Measurements from ENCODE around the gene AQP12B.

DNA sequence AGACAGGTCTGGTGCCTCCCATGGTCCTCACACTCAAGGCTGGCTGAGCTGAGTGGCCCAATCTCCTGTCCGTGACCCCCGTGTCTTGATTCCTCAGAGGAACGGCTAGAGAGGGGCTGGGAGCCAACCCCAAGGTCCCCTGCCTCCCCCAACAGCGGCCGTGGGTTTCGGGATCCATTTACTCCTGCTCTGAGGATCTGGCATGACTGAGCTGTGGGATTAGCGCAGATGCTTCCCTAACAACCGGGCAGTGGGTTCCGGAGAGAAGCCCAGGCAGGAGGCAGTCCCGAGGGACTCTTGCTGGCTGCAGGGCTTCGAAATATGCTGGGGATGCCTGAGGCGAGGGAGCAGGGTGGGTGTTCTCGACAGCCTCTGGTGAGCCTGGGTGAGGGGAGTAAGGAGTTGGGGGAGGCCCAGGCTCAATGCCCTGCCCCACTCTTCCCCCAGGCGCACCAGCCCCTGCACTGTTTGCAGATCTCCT is 38.5 kb downstream of the AQP12B start:
- TF ChIP-seq YY1 (tag by site-specific recombination; IDR thresholded peaks at IDR 0.05) = no peak
- TF ChIP-seq HOXD13 (CRISPR knock-in tag; IDR thresholded peaks at IDR 0.05; ENCODE audit: borderline replicate concordance) = no peak
- no peak for TF ChIP-seq CTCF (tag by site-specific recombination; IDR thresholded peaks at IDR 0.05)
- TF ChIP-seq, protein P1, sequence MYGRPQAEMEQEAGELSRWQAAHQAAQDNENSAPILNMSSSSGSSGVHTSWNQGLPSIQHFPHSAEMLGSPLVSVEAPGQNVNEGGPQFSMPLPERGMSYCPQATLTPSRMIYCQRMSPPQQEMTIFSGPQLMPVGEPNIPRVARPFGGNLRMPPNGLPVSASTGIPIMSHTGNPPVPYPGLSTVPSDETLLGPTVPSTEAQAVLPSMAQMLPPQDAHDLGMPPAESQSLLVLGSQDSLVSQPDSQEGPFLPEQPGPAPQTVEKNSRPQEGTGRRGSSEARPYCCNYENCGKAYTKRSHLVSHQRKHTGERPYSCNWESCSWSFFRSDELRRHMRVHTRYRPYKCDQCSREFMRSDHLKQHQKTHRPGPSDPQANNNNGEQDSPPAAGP (tag by site-specific recombination; IDR thresholded peaks at IDR 0.05) = no peak

Data from HEK293 (cell line).